Upper lobe of left lung (tissue), 6 donors: ENCODE data around the gene ZNF441. TPM values are rescaled to one million over a fixed set of nuclear protein-coding genes. Genes with fewer than 3 reads are reported as not detected.

Source experiments
- ATAC-seq, 2 donors: fragments of 200-7000 bp; cut with Tn5 transposase; one replicate each; pipeline ENCODE4 v1.9.1; 2022; ENCODE audit warnings: mild to moderate bottlenecking in 2 of 2, moderate library complexity in 2 of 2; ENCODE audit not compliant: low FRiP score in 2 of 2
- DNase-seq, 2 donors: peaks; one replicate each; pipeline ENCODE4 v3.0.0-alpha.2; 2019 to 2020
- H3K27ac ChIP-seq, 4 donors: fragments of 200-600 bp; sonication (generic); one replicate each; pipeline ENCODE4 v1.5.1; 2016 to 2019
- H3K27me3 ChIP-seq, 4 donors: fragments of 200-600 bp; sonication (generic); one replicate each; pipeline ENCODE4 v1.5.1; 2017 to 2019
- H3K36me3 ChIP-seq, 4 donors: fragments of 200-600 bp; sonication (generic); one replicate each; pipeline ENCODE4 v1.5.1; 2016 to 2019
- H3K4me1 ChIP-seq, 4 donors: fragments of 200-600 bp; sonication (generic); one replicate each; pipeline ENCODE4 v1.5.1; 2018 to 2019
- H3K4me3 ChIP-seq, 4 donors: fragments of 200-600 bp; sonication (generic); one replicate each; pipeline ENCODE4 v1.5.1; 2017 to 2019; ENCODE audit warnings: mild to moderate bottlenecking in 2 of 4, moderate library complexity in 1 of 4
- H3K9me3 ChIP-seq, 4 donors: fragments of 200-600 bp; sonication (generic); one replicate each; pipeline ENCODE4 v1.5.1; 2018 to 2019
- CTCF ChIP-seq, 6 experiments: fragments of 450-650 bp in 4 of 6; fragments of 200-600 bp in 2 of 6; sonication (generic) in 2 of 6; IDR thresholded peaks; one replicate each; pipeline ENCODE4 v1.5.1; 2016 to 2019; ENCODE audit warnings: antibody characterized with exemption in 6 of 6
- EP300 ChIP-seq, 4 donors: sonication (generic); formaldehyde crosslinking; IDR thresholded peaks; one replicate each; pipeline ENCODE4 v1.5.1; 2017; ENCODE audit warnings: antibody characterized with exemption in 4 of 4, control low read depth in 2 of 4
- POLR2A ChIP-seq, 4 donors: fragments of 450-650 bp; IDR thresholded peaks; one replicate each; pipeline ENCODE4 v1.5.1; 2016 to 2017; ENCODE audit warnings: antibody characterized with exemption in 4 of 4, mild to moderate bottlenecking in 2 of 4
- POLR2AphosphoS5 ChIP-seq, 2 donors: sonication (generic); formaldehyde crosslinking; IDR thresholded peaks; one replicate each; pipeline ENCODE4 v1.5.1; 2017; ENCODE audit warnings: antibody characterized with exemption in 2 of 2
- WGBS, 2 donors: methylation state at CpG; one replicate each; pipeline ENCODE4 v1.1.5; 2017 to 2018; 5-methylcytosine and 5-hydroxymethylcytosine counted together
- total RNA-seq, 6 donors: library from RNA; depleted of rRNA in 4 of 6; stranded (reverse); fragments of >200 nt in 4 of 6; gene quantifications; one replicate each; pipeline versions ENCODE4 v1.1.0 to v1.2.1, GENCODE V29; 2016 to 2021
- donor health status: DM: no; HTN: no; CAD: no; lungs with moderate emphysema.
- donor health status: DM: no; HTN: yes; CAD: no; lungs with severe emphysema.

ZNF441 gene
- 10 to 100 TPM in 1 of 6 donors, 1 to 10 TPM in 5; 2.7 to 12.3 (median 6.9) TPM for total RNA-seq

- 1 to 2% methylated on average over 22 to 38 of the region's 61 CpGs for WGBS, 2 donors
- peak; percentile 99 to 100 for ATAC-seq
- no peaks in the 10 kb centered on the region for H3K36me3 ChIP-seq
- TF ChIP-seq POLR2AphosphoS5 (IDR thresholded peaks at IDR 0.05) (peak; percentile 77 to 89), POLR2A (IDR thresholded peaks at IDR 0.05) (peak in 3 of 4 donors; percentile 46 to 75 (median 56)), EP300 (IDR thresholded peaks at IDR 0.05) (no peak), CTCF (IDR thresholded peaks at IDR 0.05) (peak in 2 of 6 experiments; percentile 26 to 29)
- DNase-seq: peak; percentile 98 to 99
- peaks cover 0 to 8% (median 3%) of the 10 kb centered on the region in 4 donors for H3K9me3 ChIP-seq
- peaks cover 13 to 20% (median 15%) of the 10 kb centered on the region in 4 donors for H3K4me1 ChIP-seq
- H3K27ac ChIP-seq: peak within 1 kb of the TSS; percentile 87 to 95 (median 90)
- peak within 1 kb of the TSS; percentile 72 to 98 (median 80) for H3K4me3 ChIP-seq
- H3K27me3 ChIP-seq: no peaks in the 10 kb centered on the region
Observed at GRCh38 chr19:11766597-11767591, at the start of gene ZNF441. TSS of gene ZNF441 (plus strand) at chr19:11767000. CDS start at chr19:11767194, 194 bp downstream.

- Histone ChIP-seq H3K36me3 (peaks cover 22 to 55% (median 35%) of the 10 kb centered on the region in 4 donors), H3K27ac (no peak overlapping the region), H3K4me1 (no peaks in the 10 kb centered on the region), H3K9me3 (peaks cover 0 to 36% (median 21%) of the 10 kb centered on the region in 4 donors), H3K4me3 (no peak overlapping the region), H3K27me3 (no peaks in the 10 kb centered on the region)
- WGBS, 2 donors: 81 to 87% methylated on average over 5 of the region's 5 CpGs
- TF ChIP-seq EP300 (IDR thresholded peaks at IDR 0.05): no peak
- no peak for TF ChIP-seq POLR2A (IDR thresholded peaks at IDR 0.05)
- TF ChIP-seq CTCF (IDR thresholded peaks at IDR 0.05): no peak
- TF ChIP-seq POLR2AphosphoS5 (IDR thresholded peaks at IDR 0.05): no peak
- ATAC-seq (no peak), DNase-seq (no peak)
Observed at GRCh38 chr19:11721681-11722080, 45.1 kb upstream of the ZNF441 start.

DNA sequence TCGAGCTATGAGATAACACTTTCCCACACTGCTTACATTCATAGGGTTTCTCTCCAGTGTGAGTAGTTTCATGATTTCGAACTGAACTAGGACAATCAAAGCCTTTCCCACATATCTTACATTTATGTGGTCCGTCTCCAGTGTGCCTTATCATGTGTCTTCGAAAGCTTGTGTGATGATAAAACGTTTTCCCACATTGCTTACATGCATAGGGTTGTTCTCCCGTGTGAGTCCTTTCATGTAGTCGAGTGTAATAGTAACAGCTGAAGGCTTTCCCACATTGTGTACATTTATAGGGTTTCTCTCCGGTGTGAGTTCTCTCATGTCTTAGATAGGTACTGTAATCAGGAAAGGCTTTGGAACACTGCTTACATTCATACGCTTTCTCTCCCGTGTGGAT, 44.4 kb upstream of the ZNF441 start:
- WGBS, 2 donors: 94 to 97% methylated on average over 10 of the region's 10 CpGs
- ATAC-seq: no peak
- TF ChIP-seq POLR2AphosphoS5 (IDR thresholded peaks at IDR 0.05) (no peak), CTCF (IDR thresholded peaks at IDR 0.05) (no peak), EP300 (IDR thresholded peaks at IDR 0.05) (no peak), POLR2A (IDR thresholded peaks at IDR 0.05) (no peak)
- no peak for DNase-seq
- no peak overlapping the region for H3K4me3 ChIP-seq
- H3K36me3 ChIP-seq: peaks cover 22 to 57% (median 35%) of the 10 kb centered on the region in 4 donors
- no peaks in the 10 kb centered on the region for H3K4me1 ChIP-seq
- no peaks in the 10 kb centered on the region for H3K27me3 ChIP-seq
- no peak overlapping the region for H3K27ac ChIP-seq
- peaks cover 0 to 36% (median 21%) of the 10 kb centered on the region in 4 donors for H3K9me3 ChIP-seq

DNA sequence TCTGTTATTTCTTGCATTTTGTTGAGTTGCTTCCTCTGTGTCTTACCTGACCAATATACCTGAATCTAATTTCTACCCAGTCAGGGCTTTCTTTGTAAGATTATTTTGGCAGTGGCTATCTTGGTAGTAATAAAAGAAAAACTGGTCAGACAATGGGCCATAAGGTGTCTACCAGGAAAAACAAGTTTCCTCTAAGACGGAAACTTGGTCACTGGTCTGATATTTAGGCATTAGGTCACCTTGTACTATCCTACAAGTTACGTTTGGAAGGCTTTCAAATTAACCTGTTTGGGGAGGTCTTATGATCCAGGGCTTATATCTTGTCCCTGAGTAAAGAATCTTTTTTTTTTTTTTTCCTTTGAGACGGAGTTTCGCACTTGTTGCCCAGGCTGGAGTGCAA, 37.2 kb upstream of the ZNF441 start:
- 91 to 97% methylated on average over 4 of the region's 4 CpGs for WGBS, 2 donors
- no peaks in the 10 kb centered on the region for H3K27me3 ChIP-seq
- no peak for TF ChIP-seq POLR2AphosphoS5 (IDR thresholded peaks at IDR 0.05)
- H3K4me3 ChIP-seq: no peak overlapping the region
- H3K27ac ChIP-seq: no peak overlapping the region
- H3K36me3 ChIP-seq: peaks cover 0 to 15% (median 5%) of the 10 kb centered on the region in 4 donors
- no peaks in the 10 kb centered on the region for H3K9me3 ChIP-seq
- no peak for DNase-seq
- H3K4me1 ChIP-seq: no peaks in the 10 kb centered on the region
- ATAC-seq: no peak

DNA sequence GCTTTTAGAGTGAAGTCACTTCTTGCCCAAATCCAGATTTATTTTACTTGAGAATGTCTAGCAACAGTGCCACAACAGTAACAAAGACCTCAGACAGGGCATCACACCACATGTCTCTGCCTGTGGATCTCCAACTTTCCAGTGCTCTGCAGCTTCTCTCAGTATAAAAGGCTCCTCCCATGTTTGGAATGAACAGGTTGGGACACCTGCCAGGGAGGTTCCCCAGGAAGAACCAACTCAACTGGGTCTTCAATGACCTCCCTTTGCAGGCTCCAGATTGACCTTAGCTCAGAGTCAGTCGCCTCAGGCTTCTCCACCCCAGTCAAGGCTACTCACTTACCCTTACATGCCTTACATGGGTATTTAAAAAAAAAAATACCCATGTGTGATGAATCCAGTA, 31.4 kb upstream of the ZNF441 start:
- H3K4me3 ChIP-seq: no peak overlapping the region
- peaks cover 16 to 25% (median 22%) of the 10 kb centered on the region in 4 donors for H3K4me1 ChIP-seq
- 84 to 94% methylated on average over 1 of the region's 1 CpG for WGBS, 2 donors
- H3K27me3 ChIP-seq: no peaks in the 10 kb centered on the region
- DNase-seq: no peak
- H3K9me3 ChIP-seq: no peaks in the 10 kb centered on the region
- ATAC-seq: no peak
- no peak overlapping the region for H3K27ac ChIP-seq
- TF ChIP-seq POLR2A (IDR thresholded peaks at IDR 0.05) (no peak), CTCF (IDR thresholded peaks at IDR 0.05) (no peak), POLR2AphosphoS5 (IDR thresholded peaks at IDR 0.05) (no peak), EP300 (IDR thresholded peaks at IDR 0.05) (no peak)
- no peaks in the 10 kb centered on the region for H3K36me3 ChIP-seq
